K562 (cell line): ENCODE results near the gene GALNT9.

ENCODE experiments used
- COPS2 ChIP-seq: fragments of 450-650 bp; conservative IDR thresholded peaks from 2 replicates; pipeline ENCODE4 v1.6.1; 2016; ENCODE audit warnings: mild to moderate bottlenecking, moderate library complexity
- CREB1 ChIP-seq, 2 experiments: sonication (generic) in 1 of 2; formaldehyde crosslinking in 1 of 2; IDR thresholded peaks; 2 replicates each; pipeline versions ENCODE4 v1.6.1 to v1.8.0; 2012 to 2022; ENCODE audit warnings: inconsistent platforms in 1 of 2, mild to moderate bottlenecking in 1 of 2, missing genetic modification reagents in 1 of 2, moderate library complexity in 1 of 2
- CTCF ChIP-seq, 3 experiments: IDR thresholded peaks in 2 of 3; conservative IDR thresholded peaks in 1 of 3; 2 replicates each; pipeline ENCODE4 v1.5.1; 2011 to 2012; ENCODE audit warnings: low read length in 3 of 3, mild to moderate bottlenecking in 3 of 3, control low read depth in 2 of 3, improper control_type of control experiment in 1 of 3, inconsistent platforms in 1 of 3, low read depth in 1 of 3, mixed read lengths in 1 of 3, moderate library complexity in 1 of 3; ENCODE audit not compliant: insufficient read depth in 2 of 3
- E4F1 ChIP-seq: fragments of 250-450 bp; sonication (Bioruptor Pico); IDR thresholded peaks from 2 replicates; pipeline ENCODE4 v1.5.0; 2021; ENCODE audit warnings: mild to moderate bottlenecking, borderline replicate concordance
- FOXK1 ChIP-seq: sonication (generic); formaldehyde crosslinking; IDR thresholded peaks from 2 replicates; pipeline ENCODE4 v1.8.0; 2022; ENCODE audit warnings: missing genetic modification reagents, mild to moderate bottlenecking, borderline replicate concordance
- HCFC1 ChIP-seq: IDR thresholded peaks from 2 replicates; pipeline ENCODE4 v1.6.1; 2012; ENCODE audit warnings: low read depth, low read length, improper control_type of control experiment
- KDM5B ChIP-seq: fragments of 200-600 bp; sonication (generic); IDR thresholded peaks from 2 replicates; pipeline ENCODE4 v1.6.1; 2012; ENCODE audit warnings: low read depth, mild to moderate bottlenecking, moderate library complexity, low read length, control low read depth, inconsistent platforms; ENCODE audit not compliant: insufficient replicate concordance
- MAZ ChIP-seq, 2 experiments: fragments of 450-650 bp in 1 of 2; sonication (generic) in 1 of 2; formaldehyde crosslinking; IDR thresholded peaks in 1 of 2; conservative IDR thresholded peaks in 1 of 2; 2 replicates each; pipeline versions ENCODE4 v1.4.0 to v1.5.0; 2020; ENCODE audit warnings: mild to moderate bottlenecking in 1 of 2, missing genetic modification reagents in 1 of 2
- NR2F6 ChIP-seq: fragments of 450-650 bp; formaldehyde crosslinking; IDR thresholded peaks from 2 replicates; pipeline ENCODE4 v1.4.0; 2020; ENCODE audit warnings: mild to moderate bottlenecking
- PBX2 ChIP-seq, 2 experiments: IDR thresholded peaks in 1 of 2; conservative IDR thresholded peaks in 1 of 2; 2 replicates each; pipeline ENCODE4 v1.6.1; 2016; ENCODE audit warnings: low read depth in 2 of 2, mild to moderate bottlenecking in 1 of 2, missing compliant biosample characterization in 1 of 2, missing genetic modification characterization in 1 of 2, moderate library complexity in 1 of 2
- POLR2AphosphoS5 ChIP-seq: IDR thresholded peaks from 2 replicates; pipeline ENCODE4 v1.6.1; 2011; ENCODE audit warnings: mild to moderate bottlenecking, low read depth, low read length, moderate library complexity; ENCODE audit not compliant: control insufficient read depth, insufficient read depth
- RBBP5 ChIP-seq: fragments of 200-600 bp; sonication (generic); IDR thresholded peaks from 2 replicates; pipeline ENCODE4 v1.6.1; 2012; ENCODE audit warnings: borderline replicate concordance, mild to moderate bottlenecking, low read length, control low read depth, inconsistent platforms; ENCODE audit not compliant: insufficient read depth, poor library complexity, severe bottlenecking
- SNAPC5 ChIP-seq: fragments of 250-450 bp; sonication (Bioruptor Pico); IDR thresholded peaks from 2 replicates; pipeline ENCODE4 v1.8.0; 2021; ENCODE audit warnings: moderate library complexity, mild to moderate bottlenecking, inconsistent platforms
- XRCC4 ChIP-seq: IDR thresholded peaks from one replicate; pipeline ENCODE4 v1.6.1; 2011; ENCODE audit not compliant: insufficient read depth, insufficient read length; ENCODE audit errors: extremely low read depth

GRCh38 chr12:132344601-132345000 is 15.2 kb upstream of the GALNT9 start:
- TF ChIP-seq NR2F6 (CRISPR knock-in tag) (no peak), CTCF (IDR thresholded peaks at IDR 0.05 in 2 of 3, conservative IDR thresholded peaks at IDR 0.05 in 1 of 3; ENCODE audit: insufficient read depth in 2 of 3, low read depth in 1 of 3, low read length in 3 of 3) (no peak), SNAPC5 (CRISPR knock-in tag) (no peak), FOXK1 (CRISPR knock-in tag) (no peak), E4F1 (no peak), RBBP5 (no peak), CREB1 (IDR thresholded peaks at IDR 0.05) (no peak), CREB1 (CRISPR knock-in tag; IDR thresholded peaks at IDR 0.05) (no peak), XRCC4 (no peak), PBX2 (CRISPR knock-in tag; IDR thresholded peaks at IDR 0.05; ENCODE audit: low read depth) (no peak), PBX2 (tag; conservative IDR thresholded peaks at IDR 0.05; ENCODE audit: low read depth) (no peak), COPS2 (no peak), MAZ (CRISPR knock-in tag; conservative IDR thresholded peaks at IDR 0.05 in 1 of 2, IDR thresholded peaks at IDR 0.05 in 1 of 2) (no peak), POLR2AphosphoS5 (no peak), KDM5B (no peak), HCFC1 (no peak)
